EH (cell line): ENCODE measurements around the gene CPSF2.

Source experiments
- DNase-seq: peaks from one replicate; pipeline ENCODE4 v3.0.0-alpha.2; 2015; ENCODE audit warnings: low read depth

CPSF2 gene

DNA sequence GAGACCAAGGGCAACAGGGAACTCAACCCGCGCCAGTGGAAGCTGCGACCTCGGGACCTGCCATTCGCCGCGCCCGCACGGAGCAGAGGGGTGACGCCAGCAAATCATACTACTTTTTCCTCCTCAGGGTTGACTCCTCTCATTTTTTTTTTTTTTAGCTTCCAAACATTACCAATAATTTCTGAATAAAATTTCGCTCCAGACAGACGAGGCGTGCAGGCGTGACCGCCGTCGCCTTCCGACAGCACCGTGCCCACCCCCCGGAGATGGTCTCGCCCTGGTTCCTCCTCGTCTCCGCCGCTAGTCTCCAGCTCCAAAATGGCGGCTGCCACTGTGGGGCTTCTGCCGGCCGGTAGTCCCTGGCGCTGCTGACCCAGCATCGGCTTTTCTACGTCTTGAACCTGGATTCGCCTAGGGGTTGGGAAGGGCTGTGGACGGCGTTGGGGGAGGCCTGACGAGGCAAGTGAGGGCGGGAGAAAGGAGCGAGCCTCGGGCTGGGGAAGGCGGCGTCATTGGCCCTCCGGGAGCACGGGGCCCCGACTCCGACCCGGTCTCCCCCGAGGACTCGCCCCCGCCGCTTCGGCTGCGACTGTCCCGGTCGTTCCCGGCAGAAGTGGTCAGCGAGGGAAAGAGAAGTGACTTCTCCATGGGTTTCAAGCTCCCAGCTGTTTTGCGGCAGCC, at the start of gene CPSF2, which contains the start of gene NDUFB1:
CPSF2 (plus strand) TSS at position 300 of the 681 bp plus-strand sequence. CDS start 9,016 bp downstream, outside the sequence.
NDUFB1 (minus strand) TSS at position 37 of the 681 bp plus-strand sequence. CDS start 4,069 bp downstream, outside the sequence.
- DNase-seq: peak; percentile 82

GRCh38 chr14:92074555-92074954, 47.2 kb upstream of the CPSF2 start:
- no peak for DNase-seq

- no peak for DNase-seq
These were observed 33.3 kb upstream of the CPSF2 start for GRCh38 chr14:92088494-92088893.

- DNase-seq: peak; percentile 27
These were observed 28.4 kb upstream of the CPSF2 start for GRCh38 chr14:92093320-92093719.

GRCh38 chr14:92099802-92100201, 22.0 kb upstream of the CPSF2 start:
- no peak for DNase-seq

DNA sequence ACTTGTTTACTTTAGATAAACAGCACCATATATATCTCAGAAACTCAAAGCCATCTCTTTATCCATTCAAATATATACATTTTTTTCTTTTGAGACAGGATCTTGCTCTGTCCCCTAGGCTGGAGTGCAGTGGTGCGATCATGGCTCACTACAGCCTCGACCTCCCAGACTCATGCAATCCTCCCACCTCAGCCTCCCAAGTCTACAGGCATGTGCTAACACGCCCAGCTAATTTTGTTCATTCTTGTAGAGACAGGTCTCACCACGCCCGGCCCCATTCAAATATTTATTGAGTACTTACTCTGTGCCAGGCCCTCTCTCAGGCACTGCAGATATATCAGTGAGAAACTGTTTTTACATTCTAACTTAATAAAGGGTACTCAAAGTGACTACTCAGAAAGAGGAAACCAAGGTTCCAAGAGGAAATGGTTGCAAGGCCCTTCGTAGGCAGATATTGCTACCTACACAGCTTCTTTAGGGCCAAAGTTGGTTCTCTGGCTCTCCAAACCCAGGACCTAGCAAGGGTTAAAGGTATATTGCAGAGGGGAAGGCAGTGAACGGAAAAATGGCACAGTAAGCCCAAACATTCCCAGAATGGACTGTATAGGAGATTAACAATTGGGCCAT, 18.3 kb upstream of the CPSF2 start:
- no peak for DNase-seq

GRCh38 chr14:92105073-92105892, 16.5 kb upstream of the CPSF2 start:
- DNase-seq: no peak

DNA sequence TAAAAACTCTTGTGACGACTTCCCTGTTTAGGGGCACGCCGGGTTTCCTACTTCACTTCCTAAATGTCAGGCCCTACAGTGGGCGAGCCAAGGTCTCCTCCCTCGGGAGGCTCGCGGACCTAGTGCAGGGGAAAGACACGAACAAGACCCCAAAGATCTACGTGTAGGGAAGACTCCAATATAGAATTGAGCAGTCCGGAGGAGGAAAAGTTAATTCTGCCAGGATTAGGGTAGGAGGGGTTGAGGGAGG, 16.0 kb upstream of the CPSF2 start:
- peak; percentile 74 for DNase-seq

- peak; percentile 99 for DNase-seq
These were observed 15.4 kb upstream of the CPSF2 start, which contains the start of gene ATXN3 for GRCh38 chr14:92106143-92106926. Gene ATXN3, minus strand, starts transcription at chr14:92106582. Its CDS starts 30 bp downstream, at chr14:92106552.

- no peak for DNase-seq
These were observed 13.2 kb upstream of the CPSF2 start for GRCh38 chr14:92108345-92109254.

- no peak for DNase-seq
These were observed 12.3 kb upstream of the CPSF2 start for GRCh38 chr14:92109490-92109889.

GRCh38 chr14:92121207-92121669, 531 bp upstream of the CPSF2 start:
- DNase-seq: peak; percentile 64

DNA sequence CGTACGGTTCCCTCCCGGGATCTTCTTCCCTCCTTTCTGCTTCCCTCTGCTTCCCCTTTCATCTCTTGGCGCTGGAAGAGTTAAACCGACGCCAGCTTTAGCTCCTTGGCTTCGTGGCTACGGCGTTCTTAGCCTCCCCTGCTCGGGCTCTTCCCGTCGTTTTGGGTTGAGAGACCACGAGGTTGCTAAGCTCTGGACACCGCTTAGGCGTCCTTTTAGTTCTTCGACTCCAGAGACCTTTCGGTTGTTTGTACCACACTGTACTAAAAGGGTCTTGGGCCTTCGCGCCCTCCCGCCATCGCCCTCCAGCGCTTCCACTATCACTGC, 545 bp downstream of the CPSF2 start:
- DNase-seq: peak; percentile 47

GRCh38 chr14:92122761-92123160, 992 bp downstream of the CPSF2 start:
- DNase-seq: peak; percentile 18

DNA sequence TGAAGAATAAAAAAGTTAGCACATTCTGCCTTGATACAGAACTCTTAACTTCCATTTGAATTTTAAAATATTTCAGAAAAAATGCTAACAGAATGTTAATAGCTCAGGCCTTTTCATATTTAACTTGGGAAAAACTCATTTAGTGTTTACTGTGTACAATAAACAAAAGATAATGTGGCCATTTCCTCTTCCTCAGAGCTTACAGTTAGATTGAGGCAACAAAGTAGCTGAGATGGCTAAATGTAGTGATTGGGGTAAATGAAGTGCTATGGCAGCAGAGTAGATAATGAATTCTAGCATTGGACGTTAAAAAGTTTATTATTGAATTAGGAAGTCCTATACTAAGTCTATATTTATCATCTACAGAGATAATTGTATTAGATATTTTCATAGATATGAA, 12.7 kb downstream of the CPSF2 start:
- DNase-seq: no peak

- peak; percentile 53 for DNase-seq
These were observed 13.5 kb downstream of the CPSF2 start for GRCh38 chr14:92135269-92135668.

- no peak for DNase-seq
These were observed 21.5 kb downstream of the CPSF2 start for GRCh38 chr14:92143309-92143708.

DNA sequence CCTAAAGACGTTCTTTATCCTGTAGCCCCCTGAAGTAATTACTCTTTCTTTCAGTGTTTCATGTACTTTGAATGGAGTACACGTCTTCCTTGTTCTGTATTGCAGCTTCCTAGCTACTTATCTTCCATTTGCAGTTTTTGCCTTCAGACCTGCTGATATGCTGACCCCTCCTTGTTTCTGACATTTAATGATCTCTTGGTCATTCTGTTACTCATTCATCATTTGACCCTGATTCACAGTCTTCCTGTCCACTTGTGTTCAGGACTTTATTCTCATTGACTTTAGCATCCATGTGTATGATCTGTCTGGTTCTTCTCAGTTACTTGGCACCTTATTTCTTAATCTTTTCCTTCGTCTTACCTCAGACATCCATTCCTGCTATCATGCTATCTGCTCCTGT, 22.2 kb downstream of the CPSF2 start:
- DNase-seq: peak; percentile 7

DNA sequence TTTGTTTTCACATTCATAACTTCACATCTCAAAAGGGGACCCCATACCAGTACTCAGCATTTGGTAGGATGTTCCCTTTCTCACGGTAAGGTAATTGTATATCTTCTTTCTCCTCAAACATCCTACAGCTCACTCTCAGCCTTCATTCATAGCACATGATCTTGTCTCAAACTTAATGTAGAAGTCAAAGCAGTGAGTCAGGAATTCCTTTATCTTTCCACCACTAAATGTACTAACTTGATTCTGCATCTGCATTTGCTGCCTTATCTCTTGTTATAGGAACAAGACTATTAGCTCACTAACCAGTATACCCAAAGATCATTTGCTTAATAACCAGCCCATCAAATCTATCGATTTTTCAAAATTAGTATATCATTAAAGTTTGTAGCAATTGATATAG, 22.9 kb downstream of the CPSF2 start:
- DNase-seq: peak; percentile 52

- DNase-seq: no peak
These were observed 31.8 kb downstream of the CPSF2 start for GRCh38 chr14:92153581-92153980.
